Trophoblast cell (in vitro differentiated cells and primary cell): Measurements from ENCODE around the gene LMO4.

ENCODE experiments used
- DNase-seq, 2 donors: peaks; one replicate each; pipeline ENCODE4 v3.0.0-alpha.2; 2016
- H2AFZ ChIP-seq: 2 replicates; pipeline ENCODE4 v1.6.1; 2013; ENCODE audit warnings: low read length, moderate library complexity, mild to moderate bottlenecking; ENCODE audit not compliant: insufficient read depth, poor library complexity
- H2AK5ac ChIP-seq: 2 replicates; pipeline ENCODE4 v1.6.1; 2013; ENCODE audit warnings: mild to moderate bottlenecking, low read length
- H2BK120ac ChIP-seq: 2 replicates; pipeline ENCODE4 v1.6.1; 2013; ENCODE audit warnings: low read length, mild to moderate bottlenecking, moderate library complexity; ENCODE audit not compliant: insufficient read depth, poor library complexity
- H2BK12ac ChIP-seq: 2 replicates; pipeline ENCODE4 v1.6.1; 2013; ENCODE audit warnings: mild to moderate bottlenecking, low read length, moderate library complexity
- H2BK5ac ChIP-seq: 2 replicates; pipeline ENCODE4 v1.6.1; 2013; ENCODE audit warnings: low read length, low read depth, moderate library complexity, mild to moderate bottlenecking; ENCODE audit not compliant: poor library complexity
- H3K14ac ChIP-seq: 2 replicates; pipeline ENCODE4 v1.6.1; 2013; ENCODE audit warnings: mild to moderate bottlenecking, low read length
- H3K18ac ChIP-seq: 2 replicates; pipeline ENCODE4 v1.6.1; 2013; ENCODE audit warnings: mild to moderate bottlenecking, low read length
- H3K23ac ChIP-seq: 2 replicates; pipeline ENCODE4 v1.6.1; 2013; ENCODE audit warnings: low read length
- H3K27ac ChIP-seq: 2 replicates; pipeline ENCODE4 v1.5.1; 2013; ENCODE audit warnings: low read depth, mild to moderate bottlenecking, inconsistent platforms, low read length, moderate library complexity
- H3K27me3 ChIP-seq: 2 replicates; pipeline ENCODE4 v1.6.1; 2013; ENCODE audit warnings: inconsistent platforms, mild to moderate bottlenecking, low read length, moderate library complexity; ENCODE audit not compliant: insufficient read depth
- H3K36me3 ChIP-seq, 2 experiments: 1 replicate in 1 of 2; 2 replicates in 1 of 2; pipeline ENCODE4 v1.6.1; 2013; ENCODE audit warnings: low read length in 2 of 2, mild to moderate bottlenecking in 2 of 2, moderate library complexity in 1 of 2; ENCODE audit not compliant: insufficient read depth in 2 of 2, control insufficient read depth in 1 of 2
- H3K4ac ChIP-seq: 2 replicates; pipeline ENCODE4 v1.6.1; 2013; ENCODE audit warnings: low read depth, mild to moderate bottlenecking, low read length, moderate library complexity
- H3K4me1 ChIP-seq, 2 experiments: 1 replicate in 1 of 2; 2 replicates in 1 of 2; pipeline ENCODE4 v1.6.1; 2013; ENCODE audit warnings: low read length in 2 of 2, mild to moderate bottlenecking in 2 of 2, moderate library complexity in 1 of 2; ENCODE audit not compliant: insufficient read depth in 2 of 2, control insufficient read depth in 1 of 2
- H3K4me2 ChIP-seq: 2 replicates; pipeline ENCODE4 v1.6.1; 2013; ENCODE audit warnings: inconsistent platforms, mild to moderate bottlenecking, low read length, moderate library complexity
- H3K4me3 ChIP-seq: 2 replicates; pipeline ENCODE4 v1.5.1; 2013; ENCODE audit warnings: mild to moderate bottlenecking, low read depth, low read length, inconsistent platforms
- H3K79me1 ChIP-seq: one replicate; pipeline ENCODE4 v1.6.1; 2013; ENCODE audit warnings: low read length
- H3K79me2 ChIP-seq: 2 replicates; pipeline ENCODE4 v1.6.1; 2013; ENCODE audit warnings: low read length, mild to moderate bottlenecking; ENCODE audit not compliant: control insufficient read depth, insufficient read depth, poor library complexity
- H3K9ac ChIP-seq: 2 replicates; pipeline ENCODE4 v1.6.1; 2013; ENCODE audit warnings: mild to moderate bottlenecking, low read length
- H3K9me3 ChIP-seq: 2 replicates; pipeline ENCODE4 v1.6.1; 2013; ENCODE audit warnings: low read depth, mild to moderate bottlenecking, control low read depth, inconsistent platforms, low read length; ENCODE audit not compliant: insufficient read depth
- H4K12ac ChIP-seq: 2 replicates; pipeline ENCODE4 v1.6.1; 2013; ENCODE audit warnings: low read depth, mild to moderate bottlenecking, low read length, moderate library complexity
- H4K8ac ChIP-seq: 2 replicates; pipeline ENCODE4 v1.6.1; 2013; ENCODE audit warnings: low read depth, mild to moderate bottlenecking, low read length, moderate library complexity
- H4K91ac ChIP-seq: one replicate; pipeline ENCODE4 v1.6.1; 2013; ENCODE audit warnings: low read depth, mild to moderate bottlenecking, low read length, moderate library complexity
- WGBS: extraction: QIAGEN DNeasy Blood & Tissue Kit; methylation state at CpG from one replicate; pipeline ENCODE4 v1.1.7; 2013; ENCODE audit warnings: missing lambda C conversion rate; ENCODE audit not compliant: insufficient read length, insufficient coverage; ENCODE audit errors: extremely low coverage; 5-methylcytosine and 5-hydroxymethylcytosine counted together

Gene LMO4

GRCh38 chr1:87369736-87370478, 41.2 kb downstream of the LMO4 start:
- no peak for DNase-seq
- no peak overlapping the region for H4K12ac ChIP-seq
- H3K4me2 ChIP-seq = no peak overlapping the region
- H3K27ac ChIP-seq = no peak overlapping the region
- no peak overlapping the region for H3K4ac ChIP-seq
- no CpG with 5 or more reads among the region's 3 CpGs for WGBS
- no peaks in the 10 kb centered on the region for H3K79me2 ChIP-seq
- no peaks in the 10 kb centered on the region for H3K36me3 ChIP-seq
- H4K8ac ChIP-seq = no peak overlapping the region
- H2BK5ac ChIP-seq = no peak overlapping the region
- no peak overlapping the region for H2BK120ac ChIP-seq
- no peak overlapping the region for H3K14ac ChIP-seq
- no peaks in the 10 kb centered on the region for H3K4me1 ChIP-seq
- no peak overlapping the region for H3K23ac ChIP-seq
- no peak overlapping the region for H3K9ac ChIP-seq
- H3K79me1 ChIP-seq = no peaks in the 10 kb centered on the region
- no peak overlapping the region for H2BK12ac ChIP-seq
- no peak overlapping the region for H3K4me3 ChIP-seq
- no peak overlapping the region for H3K18ac ChIP-seq
- H2AK5ac ChIP-seq = no peak overlapping the region
- H2AFZ ChIP-seq = no peak overlapping the region
- no peaks in the 10 kb centered on the region for H3K9me3 ChIP-seq
- no peak overlapping the region for H4K91ac ChIP-seq
- no peaks in the 10 kb centered on the region for H3K27me3 ChIP-seq

- WGBS = no CpG with 5 or more reads among the region's 5 CpGs
- no peak for DNase-seq
- Histone ChIP-seq H3K18ac (no peak overlapping the region), H2BK5ac (no peak overlapping the region), H3K14ac (no peak overlapping the region), H4K91ac (no peak overlapping the region), H2AFZ (no peak overlapping the region), H3K23ac (no peak overlapping the region), H3K4me2 (no peak overlapping the region), H3K9me3 (no peaks in the 10 kb centered on the region), H4K8ac (no peak overlapping the region), H3K27ac (no peak overlapping the region), H3K36me3 (no peaks in the 10 kb centered on the region), H3K9ac (no peak overlapping the region), H3K79me2 (no peaks in the 10 kb centered on the region), H2AK5ac (no peak overlapping the region), H3K4me1 (no peaks in the 10 kb centered on the region), H2BK120ac (no peak overlapping the region), H2BK12ac (no peak overlapping the region), H3K4me3 (no peak overlapping the region), H4K12ac (no peak overlapping the region), H3K27me3 (no peaks in the 10 kb centered on the region), H3K79me1 (no peaks in the 10 kb centered on the region), H3K4ac (no peak overlapping the region)
These were observed 41.9 kb downstream of the LMO4 start for GRCh38 chr1:87370544-87370943.

GRCh38 chr1:87379306-87379705, 50.6 kb downstream of the LMO4 start:
- H4K12ac ChIP-seq = no peak overlapping the region
- no peaks in the 10 kb centered on the region for H3K79me1 ChIP-seq
- H3K27me3 ChIP-seq = no peaks in the 10 kb centered on the region
- no peak overlapping the region for H3K23ac ChIP-seq
- H3K27ac ChIP-seq = no peak overlapping the region
- DNase-seq = no peak
- no peak overlapping the region for H2AK5ac ChIP-seq
- no peak overlapping the region for H4K91ac ChIP-seq
- no peaks in the 10 kb centered on the region for H3K9me3 ChIP-seq
- no peak overlapping the region for H2BK120ac ChIP-seq
- H3K4me1 ChIP-seq = no peaks in the 10 kb centered on the region
- no peak overlapping the region for H4K8ac ChIP-seq
- H3K4me2 ChIP-seq = no peak overlapping the region
- no peak overlapping the region for H3K9ac ChIP-seq
- no peak overlapping the region for H2BK5ac ChIP-seq
- H3K18ac ChIP-seq = no peak overlapping the region
- no peak overlapping the region for H2AFZ ChIP-seq
- H3K36me3 ChIP-seq = no peaks in the 10 kb centered on the region
- H2BK12ac ChIP-seq = no peak overlapping the region
- no peak overlapping the region for H3K4ac ChIP-seq
- H3K79me2 ChIP-seq = no peaks in the 10 kb centered on the region
- no peak overlapping the region for H3K14ac ChIP-seq
- no peak overlapping the region for H3K4me3 ChIP-seq

DNA sequence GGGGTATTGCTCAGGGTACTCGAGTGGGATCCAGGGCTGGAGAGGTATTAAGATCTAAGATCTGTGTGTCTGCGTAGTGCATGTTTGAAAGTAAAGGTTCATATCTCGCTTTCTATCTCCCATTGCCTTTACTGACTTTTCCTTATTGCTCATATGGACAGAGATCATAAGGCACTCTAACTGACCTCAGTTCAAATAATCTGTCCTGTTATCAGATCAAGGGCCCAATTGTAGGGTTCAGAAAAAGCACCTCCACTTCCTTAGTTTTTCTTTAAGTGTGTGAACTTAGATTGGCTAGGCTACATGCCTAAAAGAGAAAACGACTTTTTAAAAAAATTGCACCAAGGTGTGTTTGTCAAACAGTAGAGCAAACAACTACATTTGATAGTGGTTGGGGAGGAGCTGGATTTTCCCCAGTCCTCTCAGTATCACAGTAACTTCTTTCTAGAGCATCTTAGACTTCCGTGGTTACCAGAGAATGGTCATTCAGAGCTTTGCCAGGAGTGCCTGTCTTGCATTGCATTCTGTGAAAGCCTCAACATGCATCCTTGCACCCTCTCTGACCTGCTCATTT, 57.6 kb downstream of the LMO4 start:
- H2BK5ac ChIP-seq = no peak overlapping the region
- no peak overlapping the region for H3K9ac ChIP-seq
- no peak overlapping the region for H3K4me3 ChIP-seq
- H3K18ac ChIP-seq = no peak overlapping the region
- no peak overlapping the region for H3K23ac ChIP-seq
- H3K36me3 ChIP-seq = no peaks in the 10 kb centered on the region
- H4K12ac ChIP-seq = no peak overlapping the region
- H3K14ac ChIP-seq = no peak overlapping the region
- no peak overlapping the region for H3K4me2 ChIP-seq
- no CpG with 5 or more reads among the region's 5 CpGs for WGBS
- H4K91ac ChIP-seq = no peak overlapping the region
- no peaks in the 10 kb centered on the region for H3K27me3 ChIP-seq
- H3K27ac ChIP-seq = no peak overlapping the region
- H3K4me1 ChIP-seq = no peaks in the 10 kb centered on the region
- no peak overlapping the region for H2BK120ac ChIP-seq
- no peaks in the 10 kb centered on the region for H3K79me1 ChIP-seq
- no peaks in the 10 kb centered on the region for H3K79me2 ChIP-seq
- no peak overlapping the region for H2BK12ac ChIP-seq
- no peaks in the 10 kb centered on the region for H3K9me3 ChIP-seq
- H3K4ac ChIP-seq = no peak overlapping the region
- no peak for DNase-seq
- H2AK5ac ChIP-seq = no peak overlapping the region
- no peak overlapping the region for H4K8ac ChIP-seq
- no peak overlapping the region for H2AFZ ChIP-seq
